Activated CD4-positive, CD25-positive, alpha-beta regulatory T cell treated with anti-CD3 and anti-CD28 coated beads, Interleukin-2, amount 50 U/mL, for 72 hours (primary cell): ENCODE measurements around the gene IPO8.
"Not testable (repeated sequence)": the region's sequence is repeated elsewhere in the genome, so short reads cannot be mapped to it uniquely, and the experiment has no call there.

Source experiments
- DNase-seq: peaks from one replicate; pipeline ENCODE4 v3.0.0; 2021

Gene IPO8

DNA sequence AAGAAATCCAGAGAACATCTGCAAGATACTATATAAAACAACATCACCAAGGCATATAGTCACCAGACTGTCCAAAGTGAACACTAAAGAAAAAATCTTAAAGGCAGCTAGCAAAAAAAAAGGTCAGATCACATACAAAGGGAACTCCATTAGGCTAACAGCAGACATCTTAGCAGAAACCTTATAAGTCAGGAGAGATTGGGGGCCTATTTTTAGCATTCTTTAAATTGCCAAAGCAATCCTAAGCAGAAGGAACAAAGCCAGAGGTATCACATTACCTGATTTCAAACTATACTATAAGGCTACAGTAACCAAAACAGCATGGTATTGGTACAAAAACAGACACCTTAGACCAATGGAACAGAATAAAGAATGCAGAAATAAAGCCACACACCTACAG lies 92.5 kb downstream of the IPO8 start:
- no peak for DNase-seq

- no peak for DNase-seq
Observed at GRCh38 chr12:30602678-30603077, 93.0 kb downstream of the IPO8 start.

GRCh38 chr12:30599608-30600007 lies 96.1 kb downstream of the IPO8 start:
- no peak for DNase-seq

DNA sequence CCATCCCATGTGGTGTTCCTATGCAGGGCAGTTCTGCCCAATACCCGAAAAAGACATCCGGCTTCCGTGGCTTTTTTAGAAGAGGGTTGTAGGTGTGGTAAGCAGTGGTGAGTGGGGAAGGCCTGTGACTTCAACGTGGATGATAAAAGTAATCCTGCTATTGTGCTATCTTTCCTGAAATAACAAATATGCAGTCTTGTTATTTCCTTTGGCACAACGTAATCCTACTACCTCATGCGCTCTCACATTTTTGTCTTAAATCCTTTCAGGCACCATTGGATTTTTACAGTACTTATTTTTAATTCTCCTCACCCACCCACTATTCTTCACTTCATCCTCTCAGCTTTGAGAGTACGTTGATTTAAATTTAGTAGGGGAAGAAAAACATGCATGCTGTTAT lies 96.8 kb downstream of the IPO8 start:
- no peak for DNase-seq

DNA sequence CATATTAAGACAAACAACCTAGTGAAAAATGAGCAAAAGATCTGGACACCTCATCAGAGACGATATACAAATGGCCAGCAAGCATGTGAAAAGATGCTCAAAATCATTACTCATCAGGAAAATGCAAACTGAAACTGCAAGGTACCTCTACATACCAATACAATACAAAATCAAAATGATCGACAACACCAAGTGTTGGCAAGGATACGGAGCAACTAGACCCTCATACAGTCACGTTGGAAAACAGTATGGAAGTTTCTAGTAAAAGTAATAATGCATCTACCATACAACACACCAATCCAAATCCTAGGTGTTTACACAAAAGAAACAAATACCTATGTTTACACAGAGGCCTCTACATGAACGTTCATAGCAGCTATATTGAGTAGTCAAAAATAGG lies 99.9 kb downstream of the IPO8 start:
- no peak for DNase-seq

- DNase-seq, result no peak
Observed at GRCh38 chr12:30594509-30594908, 101.2 kb downstream of the IPO8 start.

DNA sequence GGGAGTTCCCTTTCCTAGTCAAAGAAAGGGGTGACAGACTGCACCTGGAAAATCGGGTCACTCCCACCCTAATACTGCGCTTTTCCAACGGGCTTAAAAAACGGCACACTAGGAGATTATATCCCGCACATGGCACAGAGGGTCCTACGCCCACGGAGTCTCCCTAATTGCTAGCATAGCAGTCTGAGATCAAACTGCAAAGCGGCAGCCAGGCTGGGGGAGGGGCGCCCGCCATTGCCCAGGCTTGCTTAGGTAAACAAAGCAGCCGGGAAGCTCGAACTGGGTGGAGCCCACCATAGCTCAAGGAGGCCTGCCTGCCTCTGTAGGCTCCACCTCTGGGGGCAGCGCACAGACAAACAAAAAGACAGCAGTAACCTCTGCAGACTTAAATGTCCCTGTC lies 107.1 kb downstream of the IPO8 start:
- not testable (repeated sequence) for DNase-seq

DNA sequence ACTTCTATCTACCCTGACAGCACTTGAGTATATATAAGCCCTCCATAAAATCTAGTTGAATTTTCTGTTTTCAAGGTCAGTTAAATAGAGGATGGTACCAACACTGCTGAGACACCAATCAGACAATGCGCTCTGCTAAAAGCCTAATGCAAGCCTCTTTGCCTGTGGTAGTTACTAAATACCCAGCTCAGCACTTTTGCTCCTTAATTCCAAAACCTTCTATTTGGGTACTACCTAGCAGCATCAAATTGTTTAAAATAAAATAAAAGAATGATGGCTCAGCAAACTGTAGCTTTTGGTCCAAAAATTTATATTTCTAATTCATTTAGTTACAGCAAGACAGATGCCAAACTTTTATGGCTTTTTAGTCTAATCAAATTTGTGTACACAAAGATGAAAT lies 107.9 kb downstream of the IPO8 start:
- DNase-seq, result no peak

DNA sequence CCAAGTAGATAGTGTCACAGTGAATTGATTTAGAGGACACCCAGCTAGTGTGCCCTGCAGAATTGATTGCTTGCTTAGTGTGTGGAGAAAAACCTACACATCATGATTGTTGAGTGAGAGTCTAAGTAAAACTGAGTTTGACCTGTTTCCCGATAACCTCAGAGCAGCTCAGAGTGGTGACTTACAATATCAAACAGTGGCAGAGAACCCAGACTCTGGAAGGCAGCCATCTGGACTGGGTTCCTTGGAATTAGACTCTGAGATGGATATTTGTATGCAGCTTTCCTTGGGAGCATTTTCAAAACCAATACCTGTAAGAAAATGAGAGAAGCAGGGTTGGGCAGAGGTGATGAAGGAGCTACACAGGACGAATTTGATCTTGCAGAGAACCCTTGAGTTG lies 109.8 kb downstream of the IPO8 start:
- no peak for DNase-seq

DNA sequence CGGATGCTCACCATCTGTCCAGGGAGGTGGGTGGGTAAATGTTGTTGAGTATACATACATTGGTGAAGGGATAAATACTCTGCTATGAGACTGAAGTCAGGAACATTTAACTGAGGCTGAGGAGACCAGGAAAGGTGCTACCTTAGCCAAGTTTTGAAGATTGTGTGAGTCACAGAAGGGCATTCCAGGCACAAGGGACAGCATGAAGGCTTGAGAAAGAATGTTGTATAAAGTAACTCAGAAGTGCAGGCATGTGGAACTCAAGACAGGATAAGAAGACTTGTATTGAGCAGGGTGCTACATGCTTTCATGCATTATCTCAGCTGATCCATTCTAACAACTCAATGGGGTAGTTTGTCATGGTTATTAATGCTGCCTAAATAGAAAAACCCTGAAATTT lies 112.7 kb downstream of the IPO8 start:
- no peak for DNase-seq

GRCh38 chr12:30580344-30580743 lies 115.3 kb downstream of the IPO8 start:
- no peak for DNase-seq
